T-helper 1 cell treated with Interleukin-12 subunit alpha and Interleukin-12 subunit beta and Interleukin-4 antibody, amounts not matched to agents 30 μg/mL and 1 μg/mL, for 36 hours (primary cell): ENCODE data around the gene FAM184A.
"Not testable (repeated sequence)": the region's sequence is repeated elsewhere in the genome, so short reads cannot be mapped to it uniquely, and the experiment has no call there.

Source experiments
- H3K27ac Mint-ChIP-seq: one replicate; pipeline ENCODE4 v1.8.0; 2021; ENCODE audit warnings: mild to moderate bottlenecking, mixed read lengths
- H3K27me3 Mint-ChIP-seq: one replicate; pipeline ENCODE4 v1.8.0; 2021; ENCODE audit warnings: low read depth, mixed read lengths
- H3K36me3 Mint-ChIP-seq: one replicate; pipeline ENCODE4 v1.8.0; 2021; ENCODE audit warnings: low read depth, mixed read lengths
- H3K4me1 Mint-ChIP-seq: one replicate; pipeline ENCODE4 v1.8.0; 2021; ENCODE audit warnings: low read depth, mixed read lengths
- H3K4me3 Mint-ChIP-seq: one replicate; pipeline ENCODE4 v1.8.0; 2021; ENCODE audit warnings: mild to moderate bottlenecking, moderate library complexity, mixed read lengths
- H3K9me3 Mint-ChIP-seq: one replicate; pipeline ENCODE4 v1.8.0; 2021; ENCODE audit warnings: mixed read lengths

Gene FAM184A

DNA sequence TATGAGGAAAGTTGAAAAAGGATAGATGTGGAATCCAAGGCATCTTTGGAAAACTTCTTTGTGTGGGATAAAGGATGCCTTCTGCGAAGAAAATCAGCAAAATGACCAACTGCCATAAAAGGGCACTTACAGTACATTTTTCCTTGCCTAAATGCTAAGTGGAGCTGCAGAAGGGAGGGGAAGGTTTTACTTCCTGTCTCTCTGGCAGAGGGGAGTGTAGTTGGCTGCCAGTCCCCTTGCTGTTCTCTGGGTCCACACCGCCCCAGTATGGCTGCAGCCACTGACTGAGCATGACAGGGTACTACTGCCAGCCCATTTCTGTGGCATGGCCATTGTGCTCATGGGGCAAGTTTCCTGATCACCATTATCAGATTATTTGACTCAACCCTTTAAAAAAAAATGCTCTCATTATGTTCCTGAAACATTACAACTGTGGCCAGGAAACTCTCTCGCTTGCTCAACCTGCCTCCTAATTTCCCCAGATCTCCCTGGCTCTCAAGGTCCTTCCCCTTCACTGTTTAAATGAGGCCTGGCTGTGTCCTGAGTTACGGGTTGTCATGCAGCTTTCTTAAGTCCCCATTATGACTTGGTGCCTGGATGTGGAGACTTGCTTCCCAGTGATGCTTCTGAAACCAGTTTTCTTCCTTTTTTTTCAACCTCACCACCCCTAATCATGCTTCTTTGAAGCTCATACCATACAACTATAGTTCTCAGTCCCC is 34.5 kb upstream of the FAM184A start:
- Mint-ChIP-seq H3K27ac (no peak overlapping the region), H3K4me3 (no peak overlapping the region)

GRCh38 chr6:119110601-119111548 is 32.4 kb upstream of the FAM184A start:
- Mint-ChIP-seq H3K36me3 (no peaks in the 10 kb centered on the region), H3K4me3 (no peak overlapping the region), H3K9me3 (no peaks in the 10 kb centered on the region), H3K4me1 (peaks cover 9% of the 10 kb centered on the region), H3K27me3 (no peaks in the 10 kb centered on the region), H3K27ac (no peak overlapping the region)

More for the DNA sequence above, 34.5 kb upstream of the FAM184A start:
- H3K9me3 Mint-ChIP-seq: no peaks in the 10 kb centered on the region
- H3K4me1 Mint-ChIP-seq: peaks cover 9% of the 10 kb centered on the region
- H3K36me3 Mint-ChIP-seq: no peaks in the 10 kb centered on the region
- H3K27me3 Mint-ChIP-seq: peaks cover 8% of the 10 kb centered on the region

- no peak overlapping the region for H3K4me3 Mint-ChIP-seq
These were observed 31.3 kb upstream of the FAM184A start for GRCh38 chr6:119109654-119110325.

GRCh38 chr6:119108076-119108475 is 29.6 kb upstream of the FAM184A start:
- no peaks in the 10 kb centered on the region for H3K27me3 Mint-ChIP-seq
- H3K4me1 Mint-ChIP-seq: peaks cover 9% of the 10 kb centered on the region
- H3K4me3 Mint-ChIP-seq: no peak overlapping the region
- H3K9me3 Mint-ChIP-seq: no peaks in the 10 kb centered on the region
- H3K36me3 Mint-ChIP-seq: no peaks in the 10 kb centered on the region
- H3K27ac Mint-ChIP-seq: no peak overlapping the region

More at GRCh38 chr6:119109654-119110325, 31.3 kb upstream of the FAM184A start:
- H3K4me1 Mint-ChIP-seq: peaks cover 9% of the 10 kb centered on the region
- no peaks in the 10 kb centered on the region for H3K27me3 Mint-ChIP-seq
- H3K36me3 Mint-ChIP-seq: no peaks in the 10 kb centered on the region
- no peak overlapping the region for H3K27ac Mint-ChIP-seq
- H3K9me3 Mint-ChIP-seq: no peaks in the 10 kb centered on the region

GRCh38 chr6:119105282-119105681 is 26.8 kb upstream of the FAM184A start:
- Mint-ChIP-seq H3K36me3 (no peaks in the 10 kb centered on the region), H3K27ac (no peak overlapping the region), H3K4me1 (peaks cover 3% of the 10 kb centered on the region), H3K27me3 (no peaks in the 10 kb centered on the region), H3K4me3 (no peak overlapping the region), H3K9me3 (no peaks in the 10 kb centered on the region)

- Mint-ChIP-seq H3K4me1 (no peaks in the 10 kb centered on the region), H3K9me3 (no peaks in the 10 kb centered on the region), H3K27me3 (no peaks in the 10 kb centered on the region), H3K27ac (no peak overlapping the region), H3K36me3 (no peaks in the 10 kb centered on the region), H3K4me3 (no peak overlapping the region)
These were observed 24.4 kb upstream of the FAM184A start for GRCh38 chr6:119102901-119103300.

- Mint-ChIP-seq H3K36me3 (no peaks in the 10 kb centered on the region), H3K27ac (no peak overlapping the region), H3K27me3 (no peaks in the 10 kb centered on the region), H3K4me1 (peaks cover 7% of the 10 kb centered on the region), H3K4me3 (no peak overlapping the region), H3K9me3 (no peaks in the 10 kb centered on the region)
These were observed 21.7 kb upstream of the FAM184A start for GRCh38 chr6:119100115-119100514.

GRCh38 chr6:119097815-119098361 is 19.4 kb upstream of the FAM184A start:
- not testable (repeated sequence) for H3K4me3 Mint-ChIP-seq, H3K27ac Mint-ChIP-seq, H3K4me1 Mint-ChIP-seq, H3K27me3 Mint-ChIP-seq, H3K36me3 Mint-ChIP-seq, H3K9me3 Mint-ChIP-seq

DNA sequence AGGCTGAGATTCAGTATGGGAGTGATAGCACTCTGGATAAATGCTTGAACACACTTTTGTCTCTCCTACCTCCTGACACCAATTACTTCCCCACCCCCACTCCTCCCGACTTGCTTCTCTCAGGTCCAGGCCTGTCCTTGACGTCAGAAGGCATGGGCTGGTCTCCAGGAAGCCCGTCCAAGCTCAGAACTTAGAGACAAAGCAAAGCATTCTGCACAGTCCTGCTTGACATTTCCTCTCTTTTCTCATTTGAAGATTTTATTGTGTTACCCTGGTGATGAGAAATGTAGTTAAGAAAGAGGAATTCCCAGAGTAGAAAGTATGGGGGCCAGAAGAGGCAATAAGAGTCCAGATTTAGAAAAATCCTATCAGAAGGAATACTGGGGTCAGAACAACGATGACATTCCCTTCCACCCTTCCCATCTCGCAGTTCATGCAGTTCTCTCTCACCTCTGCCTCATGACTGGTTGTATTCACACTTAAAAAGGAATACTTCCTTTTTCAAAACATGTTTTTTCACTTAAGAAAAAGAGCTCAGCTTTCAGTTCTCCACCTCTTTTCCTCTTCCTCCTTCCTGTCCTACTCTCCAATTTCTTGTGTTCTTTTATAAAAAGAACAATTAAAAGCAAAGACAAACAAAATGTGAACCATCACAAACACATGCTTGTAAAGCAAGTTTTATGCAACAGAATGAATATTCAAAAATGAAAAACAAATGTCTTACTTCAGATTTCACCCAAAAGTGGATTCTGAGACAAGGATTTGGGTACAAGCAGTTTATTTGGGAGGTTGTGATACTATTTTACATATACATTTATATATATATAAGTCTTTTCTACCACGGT is 18.5 kb upstream of the FAM184A start:
- peaks cover 7% of the 10 kb centered on the region for H3K4me1 Mint-ChIP-seq
- H3K4me3 Mint-ChIP-seq: no peak overlapping the region
- no peaks in the 10 kb centered on the region for H3K27me3 Mint-ChIP-seq
- peak overlapping the region; percentile 42 for H3K27ac Mint-ChIP-seq
- H3K36me3 Mint-ChIP-seq: no peaks in the 10 kb centered on the region
- no peaks in the 10 kb centered on the region for H3K9me3 Mint-ChIP-seq

DNA sequence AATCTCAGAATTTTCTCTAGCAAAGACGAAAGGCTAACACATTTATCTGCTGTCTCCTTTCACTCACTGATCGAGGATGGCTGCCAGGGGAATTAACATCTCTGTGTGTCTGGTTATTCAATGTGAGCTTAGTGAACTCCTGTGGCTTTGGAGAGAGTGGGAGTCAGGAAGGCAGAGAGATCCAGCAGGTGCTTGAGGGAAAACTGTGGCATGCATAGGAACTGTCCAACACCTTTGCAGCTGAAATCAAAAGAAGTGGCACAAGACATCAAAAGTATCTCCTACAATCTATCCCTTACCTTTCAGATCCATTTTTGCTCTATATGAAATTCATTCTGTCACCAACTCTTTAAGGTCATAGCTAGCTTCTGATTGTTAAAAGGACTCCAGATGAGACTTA is 11.8 kb upstream of the FAM184A start:
- peaks cover 12% of the 10 kb centered on the region for H3K27me3 Mint-ChIP-seq
- H3K4me3 Mint-ChIP-seq: no peak overlapping the region
- H3K4me1 Mint-ChIP-seq: no peaks in the 10 kb centered on the region
- H3K27ac Mint-ChIP-seq: no peak overlapping the region
- H3K9me3 Mint-ChIP-seq: peaks cover 4% of the 10 kb centered on the region
- no peaks in the 10 kb centered on the region for H3K36me3 Mint-ChIP-seq

DNA sequence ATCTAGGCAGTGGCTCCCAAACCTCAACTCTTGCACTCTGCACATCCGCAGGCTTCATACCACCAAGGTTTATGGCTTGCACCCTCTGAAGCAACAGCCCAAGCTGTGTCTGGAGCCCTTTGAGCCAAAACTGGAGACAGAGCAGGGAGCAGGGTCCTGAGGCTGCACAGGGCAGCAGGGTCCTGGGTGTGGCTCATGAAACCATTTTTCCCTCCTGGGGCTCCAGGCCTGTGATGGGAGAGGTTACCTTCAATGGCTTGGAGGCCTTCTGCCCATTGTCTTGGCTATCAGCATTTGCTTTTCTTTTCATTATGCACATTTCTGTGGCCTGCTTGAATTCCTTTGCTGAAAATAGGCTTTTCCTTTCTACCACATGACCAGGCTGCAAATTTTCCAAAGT is 6.3 kb upstream of the FAM184A start:
- no peaks in the 10 kb centered on the region for H3K4me1 Mint-ChIP-seq
- peaks cover 8% of the 10 kb centered on the region for H3K27me3 Mint-ChIP-seq
- H3K36me3 Mint-ChIP-seq: peaks cover 3% of the 10 kb centered on the region
- H3K4me3 Mint-ChIP-seq: no peak overlapping the region
- peaks cover 19% of the 10 kb centered on the region for H3K9me3 Mint-ChIP-seq
- no peak overlapping the region for H3K27ac Mint-ChIP-seq

DNA sequence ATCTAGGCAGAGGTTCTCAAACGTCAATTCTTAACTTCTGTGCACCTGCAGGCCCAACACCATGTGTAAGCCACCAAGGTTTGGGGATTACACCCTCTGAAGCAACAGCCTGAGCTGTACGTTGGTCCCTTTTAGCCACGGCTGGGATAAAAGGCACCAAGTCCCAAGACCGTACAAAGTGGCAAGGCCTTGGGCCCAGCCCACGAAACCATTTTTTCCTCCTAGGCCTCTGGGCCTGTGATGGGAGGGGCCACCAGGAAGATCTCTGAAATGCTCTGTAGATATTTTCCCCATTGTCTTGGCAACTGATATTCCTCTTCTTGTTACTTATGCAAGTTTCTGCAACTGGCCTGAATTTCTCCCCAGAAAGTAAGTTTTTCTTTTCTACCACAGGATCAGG is 4.5 kb upstream of the FAM184A start:
- Mint-ChIP-seq H3K27ac (no peak overlapping the region), H3K27me3 (peaks cover 15% of the 10 kb centered on the region), H3K36me3 (peaks cover 3% of the 10 kb centered on the region), H3K4me3 (no peak overlapping the region), H3K4me1 (peaks cover 8% of the 10 kb centered on the region), H3K9me3 (peaks cover 17% of the 10 kb centered on the region)

- Mint-ChIP-seq H3K4me3 (peak overlapping the region; percentile 91), H3K27me3 (peaks cover 9% of the 10 kb centered on the region), H3K27ac (peak overlapping the region; percentile 84), H3K36me3 (peaks cover 3% of the 10 kb centered on the region), H3K9me3 (peaks cover 17% of the 10 kb centered on the region), H3K4me1 (peaks cover 29% of the 10 kb centered on the region)
These were observed 882 bp upstream of the FAM184A start for GRCh38 chr6:119079283-119079809.
